ENCODE data around the gene SCN3A. TPM values are rescaled to one million over a fixed set of nuclear protein-coding genes. Genes with fewer than 3 reads are reported as not detected.

Gene SCN3A
- total and polyA plus RNA-seq, 9 of the 15 experiments (the other 6 are each of a cell fraction or from before 2014, with no cell fraction given) = not detected

GRCh38 chr2:165198181-165198580 is 5.7 kb downstream of the SCN3A start:
- Histone ChIP-seq H2AFZ (ENCODE audit: low read depth, low read length) (no peak overlapping the region), H3K9me3 (replicated peaks; ENCODE audit: control insufficient read depth, insufficient read depth, low read depth, low read length) (0 out of 2 replicates have a peak, but pooled peaks cover 2% of the 10 kb centered on the region), H3K27ac (ENCODE audit: extremely low read depth, low read depth, low read length) (no peak overlapping the region), H3K4me3 (no peak overlapping the region), H3K4me1 (replicated peaks in 1 of 2; ENCODE audit: control insufficient read depth in 2 of 2, insufficient read depth in 2 of 2, low read length in 2 of 2) (no peaks in the 10 kb centered on the region), H3K36me3 (ENCODE audit: control insufficient read depth, insufficient read depth, low read length) (no peaks in the 10 kb centered on the region), H3K9ac (ENCODE audit: insufficient read depth in 1 of 2, low read depth in 2 of 2, low read length in 2 of 2) (no peak overlapping the region), H3K9me1 (ENCODE audit: control insufficient read depth, insufficient read depth, low read length) (no peaks in the 10 kb centered on the region), H4K20me1 (replicated peaks; ENCODE audit: control insufficient read depth, insufficient read depth, low read length) (no peaks in the 10 kb centered on the region), H3K79me2 (ENCODE audit: control insufficient read depth, insufficient read depth, low read length) (no peaks in the 10 kb centered on the region), H3K4me2 (ENCODE audit: insufficient read depth, low read length) (no peak overlapping the region), H3K27me3 (ENCODE audit: control insufficient read depth in 2 of 2, insufficient read depth in 2 of 2, low read length in 2 of 2) (no peaks in the 10 kb centered on the region)
- DNase-seq (ENCODE audit: extremely low read depth in 1 of 4, low spot score in 3 of 4) (no peak), ATAC-seq (no peak), FAIRE-seq (no peak)
- ChIA-PET CTCF (ENCODE audit: low intra/inter-chr PET ratio) (no interaction called here), POLR2A (no interaction called here)
- WGBS (ENCODE audit: insufficient coverage, low coverage, missing lambda C conversion rate) = 0% methylated on average over 2 of the region's 2 CpGs
- no peak for TF ChIP-seq HMGN3 (IDR thresholded peaks at IDR 0.05; ENCODE audit: borderline replicate concordance, extremely low read depth, insufficient read length, low read depth, low read length)
- TF ChIP-seq ID3 (CRISPR knock-in tag; IDR thresholded peaks at IDR 0.05) = no peak
- no peak for TF ChIP-seq ID3 (tag; IDR thresholded peaks at IDR 0.05)
- in situ Hi-C loops (cut with MboI) = no loop called here
- no TSS peak for BruUV-seq (replicated peaks)
- intact Hi-C loops (cut with micrococcal nuclease) = no loop called here

GRCh38 chr2:165197346-165197745 is 6.5 kb downstream of the SCN3A start:
- no peaks in the 10 kb centered on the region for H4K20me1 ChIP-seq (replicated peaks; ENCODE audit: control insufficient read depth, insufficient read depth, low read length)
- ATAC-seq (no peak), DNase-seq (ENCODE audit: extremely low read depth in 1 of 4, low spot score in 3 of 4) (no peak), FAIRE-seq (no peak)
- CTCF ChIA-PET (ENCODE audit: low intra/inter-chr PET ratio) = no interaction called here
- H3K4me1 ChIP-seq (replicated peaks in 1 of 2; ENCODE audit: control insufficient read depth in 2 of 2, insufficient read depth in 2 of 2, low read length in 2 of 2) = no peaks in the 10 kb centered on the region
- no peaks in the 10 kb centered on the region for H3K9me1 ChIP-seq (ENCODE audit: control insufficient read depth, insufficient read depth, low read length)
- no peaks in the 10 kb centered on the region for H3K36me3 ChIP-seq (ENCODE audit: control insufficient read depth, insufficient read depth, low read length)
- H3K79me2 ChIP-seq (ENCODE audit: control insufficient read depth, insufficient read depth, low read length) = no peaks in the 10 kb centered on the region
- H3K9me3 ChIP-seq (replicated peaks; ENCODE audit: control insufficient read depth, insufficient read depth, low read depth, low read length) = 0 out of 2 replicates have a peak, but pooled peaks cover 2% of the 10 kb centered on the region
- intact Hi-C loops (cut with micrococcal nuclease) = no loop called here
- no peak overlapping the region for H3K27ac ChIP-seq (ENCODE audit: extremely low read depth, low read depth, low read length)
- H3K9ac ChIP-seq (ENCODE audit: insufficient read depth in 1 of 2, low read depth in 2 of 2, low read length in 2 of 2) = no peak overlapping the region
- H3K27me3 ChIP-seq (ENCODE audit: control insufficient read depth in 2 of 2, insufficient read depth in 2 of 2, low read length in 2 of 2) = no peaks in the 10 kb centered on the region
- BruUV-seq (replicated peaks) = no TSS peak
- WGBS (ENCODE audit: insufficient coverage, low coverage, missing lambda C conversion rate) = 4% methylated on average over 1 of the region's 1 CpG
- H3K4me2 ChIP-seq (ENCODE audit: insufficient read depth, low read length) = no peak overlapping the region
- in situ Hi-C loops (cut with MboI) = no loop called here
- no peak overlapping the region for H2AFZ ChIP-seq (ENCODE audit: low read depth, low read length)
- POLR2A ChIA-PET = no interaction called here
- no peak overlapping the region for H3K4me3 ChIP-seq
- no peak for TF ChIP-seq FOXA3 (CRISPR knock-in tag; conservative IDR thresholded peaks at IDR 0.05 in 1 of 2, IDR thresholded peaks at IDR 0.05 in 1 of 2)
- TF ChIP-seq TBL1XR1 (IDR thresholded peaks at IDR 0.05; ENCODE audit: low read length in 2 of 2) = no peak
- TF ChIP-seq ZNF324 (CRISPR knock-in tag; IDR thresholded peaks at IDR 0.05) = no peak
- TF ChIP-seq MYNN (IDR thresholded peaks at IDR 0.05) = no peak
- TF ChIP-seq MYNN (CRISPR knock-in tag; IDR thresholded peaks at IDR 0.05) = no peak
- TF ChIP-seq PHTF2 (CRISPR knock-in tag; IDR thresholded peaks at IDR 0.05) = no peak
- TF ChIP-seq SRSF9 (IDR thresholded peaks at IDR 0.05; ENCODE audit: borderline replicate concordance, low read depth, low read length) = no peak
- TF ChIP-seq BMI1 (IDR thresholded peaks at IDR 0.05; ENCODE audit: low read length) = no peak
- TF ChIP-seq ATF1 (CRISPR knock-in tag; IDR thresholded peaks at IDR 0.05) = no peak
- TF ChIP-seq ATF1 (tag; IDR thresholded peaks at IDR 0.05) = no peak
- TF ChIP-seq ID3 (CRISPR knock-in tag; IDR thresholded peaks at IDR 0.05) = no peak
- TF ChIP-seq ID3 (tag; IDR thresholded peaks at IDR 0.05) = no peak
- no peak for TF ChIP-seq LCOR (CRISPR knock-in tag; IDR thresholded peaks at IDR 0.05)
- TF ChIP-seq ZNF785 (CRISPR knock-in tag; IDR thresholded peaks at IDR 0.05) = no peak
- TF ChIP-seq JUNB (CRISPR knock-in tag; conservative IDR thresholded peaks at IDR 0.05) = no peak
- no peak for TF ChIP-seq ZBTB12 (CRISPR knock-in tag; IDR thresholded peaks at IDR 0.05)
- no peak for TF ChIP-seq C11orf30 (IDR thresholded peaks at IDR 0.05; ENCODE audit: low read depth)
